Measurements from ENCODE around the gene AK1.

AK1 gene

GRCh38 chr9:127867356-127868277 lies 9.9 kb downstream of the AK1 start:
- Histone ChIP-seq H3K4me3 (no peak overlapping the region), H3K27ac (peak overlapping the region in 1 of 2 donors; percentile 63)
- DNase-seq (ENCODE audit: low spot score): no peak
- TF ChIP-seq CTCF (IDR thresholded peaks at IDR 0.05): no peak

DNA sequence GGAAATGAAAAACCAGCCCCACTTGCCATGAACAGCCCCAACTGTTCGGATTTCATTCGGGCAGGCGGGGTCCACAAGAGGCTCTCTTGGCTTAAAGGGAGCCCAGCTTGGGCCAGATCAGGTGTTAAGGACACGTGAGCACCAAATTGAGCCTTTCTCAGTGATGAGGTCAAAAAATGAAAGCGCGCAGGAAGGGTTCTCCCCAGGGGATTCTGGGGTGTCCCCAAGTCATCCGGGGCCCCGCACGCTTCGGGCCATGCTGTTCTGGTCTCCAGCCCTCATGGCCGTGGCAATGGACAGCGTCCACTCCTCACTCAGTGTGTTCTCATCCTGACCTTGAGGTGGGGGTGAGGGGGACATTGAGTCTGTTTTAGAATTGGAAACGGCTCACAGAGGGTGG lies 10.9 kb downstream of the AK1 start:
- H3K4me3 ChIP-seq: no peak overlapping the region
- TF ChIP-seq CTCF (IDR thresholded peaks at IDR 0.05): no peak
- DNase-seq (ENCODE audit: low spot score): no peak
- no peak overlapping the region for H3K27ac ChIP-seq

GRCh38 chr9:127865645-127866464 lies 11.6 kb downstream of the AK1 start:
- no peak for DNase-seq (ENCODE audit: low spot score)
- no peak for TF ChIP-seq CTCF (IDR thresholded peaks at IDR 0.05)
- Histone ChIP-seq H3K27ac (peak overlapping the region in 1 of 2 donors; percentile 9), H3K4me3 (no peak overlapping the region)

- Histone ChIP-seq H3K4me3 (no peak overlapping the region), H3K27ac (peak overlapping the region; percentile 78 to 92)
- no peak for DNase-seq (ENCODE audit: low spot score)
- no peak for TF ChIP-seq CTCF (IDR thresholded peaks at IDR 0.05)
These were observed 14.3 kb downstream of the AK1 start for GRCh38 chr9:127863191-127863621.

DNA sequence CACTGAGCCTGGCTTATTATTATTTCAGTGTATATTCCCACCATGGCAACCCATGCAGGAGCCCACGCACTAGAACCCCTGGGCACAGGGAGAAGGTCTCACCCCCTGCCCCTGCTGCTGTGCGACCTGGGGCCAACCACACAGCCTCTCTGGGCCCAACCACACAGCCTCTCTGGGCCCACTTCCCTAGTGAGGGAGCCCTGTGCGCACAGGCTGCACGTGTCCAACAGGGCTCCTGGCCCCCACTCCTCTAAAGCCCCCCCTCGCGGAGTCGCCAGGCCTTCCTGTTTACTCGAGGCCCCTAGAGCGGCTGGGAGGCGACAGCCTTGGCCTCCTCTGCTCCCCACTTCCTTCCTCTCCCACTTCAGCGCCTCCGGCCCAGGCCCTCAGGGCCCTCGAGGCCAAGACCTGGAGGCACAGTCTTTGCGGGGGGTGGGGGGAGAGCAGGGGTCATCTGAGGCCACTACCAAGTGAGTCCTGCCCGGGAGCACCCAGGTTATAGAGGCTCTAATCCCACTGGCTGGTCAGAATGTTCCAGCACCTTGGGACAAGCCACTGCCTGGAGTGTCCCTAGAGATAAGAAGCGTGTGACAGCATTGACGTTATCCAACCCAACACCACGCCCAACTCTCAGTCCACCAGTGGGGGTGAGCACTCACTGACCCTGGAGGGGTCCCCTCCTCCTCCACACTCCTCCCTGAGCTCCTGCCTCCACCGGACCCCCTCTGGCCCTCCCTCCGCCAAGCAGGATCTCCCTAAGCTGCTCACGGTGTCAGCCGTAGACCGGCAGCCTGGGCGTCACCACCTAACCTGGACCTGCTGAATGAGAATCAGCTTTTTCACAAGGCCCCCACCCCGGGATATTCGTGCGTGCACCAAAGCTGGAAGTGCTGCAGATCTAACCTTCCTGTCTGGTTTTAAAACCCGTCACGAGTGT lies 15.1 kb downstream of the AK1 start:
- DNase-seq (ENCODE audit: low spot score): no peak
- no peak for TF ChIP-seq CTCF (IDR thresholded peaks at IDR 0.05)
- H3K27ac ChIP-seq: peak overlapping the region; percentile 78 to 92
- no peak overlapping the region for H3K4me3 ChIP-seq

- TF ChIP-seq CTCF (IDR thresholded peaks at IDR 0.05): no peak
- no peak overlapping the region for H3K4me3 ChIP-seq
- DNase-seq (ENCODE audit: low spot score): no peak
- peak overlapping the region; percentile 74 to 92 for H3K27ac ChIP-seq
These were observed 16.7 kb downstream of the AK1 start for GRCh38 chr9:127860779-127861178.

Data from coronary artery (tissue), 2 donors.